GM23338 (cell line): Measurements from ENCODE around the gene SLC25A48. TPM values are rescaled to one million over a fixed set of nuclear protein-coding genes. Genes with fewer than 3 reads are reported as not detected.
"Not testable (repeated sequence)": the region's sequence is repeated elsewhere in the genome, so short reads cannot be mapped to it uniquely, and the experiment has no call there.

Experiments
- ATAC-seq: fragments of 200-7000 bp; cut with Tn5 transposase; 3 replicates; pipeline ENCODE4 v1.9.1; 2020
- DNase-seq: peaks from one replicate; pipeline ENCODE4 v3.0.0-alpha.2; 2015; ENCODE audit warnings: low spot score
- H2AFZ ChIP-seq: fragments of 200-600 bp; sonication (generic); 2 replicates; pipeline ENCODE4 v1.8.0; 2016; ENCODE audit warnings: antibody characterized with exemption, mild to moderate bottlenecking, moderate library complexity
- H3F3A ChIP-seq: fragments of 200-600 bp; sonication (generic); replicated peaks from 2 replicates; pipeline ENCODE4 v1.8.0; 2017; ENCODE audit warnings: antibody characterized with exemption, mixed run types, low read depth
- H3K27ac ChIP-seq: fragments of 200-600 bp; sonication (generic); 2 replicates; pipeline ENCODE4 v1.6.1; 2016; ENCODE audit warnings: low read depth
- H3K27me3 ChIP-seq: fragments of 200-600 bp; sonication (generic); 2 replicates; pipeline ENCODE4 v1.8.0; 2016; ENCODE audit warnings: mild to moderate bottlenecking, mixed run types, moderate library complexity; ENCODE audit not compliant: insufficient read depth
- H3K36me3 ChIP-seq: fragments of 200-600 bp; sonication (generic); 2 replicates; pipeline ENCODE4 v1.8.0; 2016; ENCODE audit warnings: mild to moderate bottlenecking; ENCODE audit not compliant: insufficient read depth
- H3K4me1 ChIP-seq: fragments of 200-600 bp; sonication (generic); 2 replicates; pipeline ENCODE4 v1.8.0; 2016; ENCODE audit warnings: mild to moderate bottlenecking, moderate library complexity; ENCODE audit not compliant: insufficient read depth
- H3K4me2 ChIP-seq: fragments of 200-600 bp; sonication (generic); 2 replicates; pipeline ENCODE4 v1.7.1; 2017; ENCODE audit warnings: mixed run types
- H3K4me3 ChIP-seq: fragments of 200-600 bp; sonication (generic); 2 replicates; pipeline ENCODE4 v1.6.1; 2016; ENCODE audit warnings: mixed run types
- H3K79me2 ChIP-seq: fragments of 200-600 bp; sonication (generic); replicated peaks from 2 replicates; pipeline ENCODE4 v1.8.0; 2017; ENCODE audit warnings: mild to moderate bottlenecking; ENCODE audit not compliant: insufficient read depth
- H3K9me2 ChIP-seq: fragments of 200-600 bp; sonication (generic); 2 replicates; pipeline ENCODE4 v1.8.0; 2017; ENCODE audit not compliant: insufficient read depth
- H4K20me1 ChIP-seq: fragments of 200-600 bp; sonication (generic); replicated peaks from 2 replicates; pipeline ENCODE4 v1.8.0; 2017; ENCODE audit warnings: mild to moderate bottlenecking; ENCODE audit not compliant: insufficient read depth
- H3K27ac Mint-ChIP-seq: 2 replicates; pipeline ENCODE4 v1.8.0; 2020; ENCODE audit warnings: inconsistent platforms, mild to moderate bottlenecking, moderate library complexity, mixed read lengths
- H3K27me3 Mint-ChIP-seq: 3 replicates; pipeline ENCODE4 v1.8.0; 2022; ENCODE audit warnings: low read depth, mild to moderate bottlenecking, moderate library complexity, mixed read lengths, inconsistent platforms; ENCODE audit not compliant: insufficient read depth, poor library complexity
- H3K36me3 Mint-ChIP-seq: 3 replicates; pipeline ENCODE4 v1.8.0; 2021; ENCODE audit warnings: low read depth, mild to moderate bottlenecking, inconsistent platforms, moderate library complexity, mixed read lengths
- H3K4me1 Mint-ChIP-seq: 3 replicates; pipeline ENCODE4 v1.8.0; 2020; ENCODE audit warnings: mild to moderate bottlenecking, inconsistent platforms, mixed read lengths
- H3K4me3 Mint-ChIP-seq: 3 replicates; pipeline ENCODE4 v1.8.0; 2021; ENCODE audit warnings: moderate library complexity, mild to moderate bottlenecking, inconsistent platforms, mixed read lengths
- H3K9me3 Mint-ChIP-seq: 3 replicates; pipeline ENCODE4 v1.8.0; 2020; ENCODE audit warnings: moderate library complexity, mild to moderate bottlenecking, inconsistent platforms, mixed read lengths
- CREB1 ChIP-seq: fragments of 250-450 bp; sonication (Bioruptor Pico); IDR thresholded peaks from 2 replicates; pipeline ENCODE4 v1.5.0; 2020; ENCODE audit warnings: low read depth, mild to moderate bottlenecking, moderate library complexity
- CTCF ChIP-seq, 2 experiments: fragments of 200-600 bp in 1 of 2; sonication (generic) in 1 of 2; conservative IDR thresholded peaks; 2 replicates each; pipeline versions ENCODE4 v1.5.1 to v1.6.1; 2016 to 2017; ENCODE audit warnings: antibody characterized with exemption in 2 of 2, low read depth in 2 of 2, mild to moderate bottlenecking in 2 of 2, moderate library complexity in 1 of 2
- EZH2 ChIP-seq: fragments of 200-600 bp; sonication (generic); IDR thresholded peaks from one replicate; pipeline ENCODE4 v1.8.0; 2017; ENCODE audit warnings: antibody characterized with exemption, mild to moderate bottlenecking, low read depth; ENCODE audit not compliant: unreplicated experiment
- JUNB ChIP-seq: IDR thresholded peaks from one replicate; pipeline ENCODE4 v1.6.1; 2016; ENCODE audit warnings: antibody characterized with exemption; ENCODE audit not compliant: unreplicated experiment
- NANOG ChIP-seq: IDR thresholded peaks from 2 replicates; pipeline ENCODE4 v1.6.1; 2016; ENCODE audit warnings: antibody characterized with exemption, borderline replicate concordance
- POLR2AphosphoS5 ChIP-seq: IDR thresholded peaks from 2 replicates; pipeline ENCODE4 v1.6.1; 2016; ENCODE audit warnings: antibody characterized with exemption, low read depth
- REST ChIP-seq: IDR thresholded peaks from one replicate; pipeline ENCODE4 v1.6.1; 2018; ENCODE audit warnings: antibody characterized with exemption; ENCODE audit not compliant: unreplicated experiment
- STAT1 ChIP-seq: IDR thresholded peaks from one replicate; pipeline ENCODE4 v1.6.1; 2016; ENCODE audit warnings: antibody characterized with exemption; ENCODE audit not compliant: unreplicated experiment
- ZNF462 ChIP-seq: fragments of 250-450 bp; sonication (Bioruptor Pico); IDR thresholded peaks from 2 replicates; pipeline ENCODE4 v1.5.0; 2020; ENCODE audit warnings: mild to moderate bottlenecking, moderate library complexity
- polyA plus RNA-seq: library from polyadenylated mRNA; unstranded; fragments of >200 nt; fragmentation: Nextera tagmentation; extraction: Ambion mirVana; gene quantifications from 2 replicates; pipeline ENCODE4 v1.2.1, GENCODE V29; 2016
- total RNA-seq: library from RNA; depleted of rRNA; stranded (reverse); fragments of >200 nt; shearing (Covaris generic); gene quantifications from 2 replicates; pipeline ENCODE4 v1.2.3, GENCODE V29; 2014

Gene SLC25A48
- total and polyA plus RNA-seq, 2 experiments from 2014 or later, result 1.1 to 1.5 TPM

- H3K4me2 ChIP-seq, H3K9me2 ChIP-seq, H3K36me3 ChIP-seq, H3F3A ChIP-seq, H3K4me3 Mint-ChIP-seq, H4K20me1 ChIP-seq, DNase-seq, H3K4me3 ChIP-seq, H3K27ac ChIP-seq, H3K27ac Mint-ChIP-seq, H3K4me1 ChIP-seq, H2AFZ ChIP-seq, H3K4me1 Mint-ChIP-seq, ATAC-seq, H3K79me2 ChIP-seq: not testable (repeated sequence)
- H3K27me3 ChIP-seq, result peaks cover 34% of the 10 kb centered on the region
- H3K9me3 Mint-ChIP-seq, result peaks cover 25% of the 10 kb centered on the region
- H3K36me3 Mint-ChIP-seq, result peaks cover 12% of the 10 kb centered on the region; the same call in 2 of the 3 replicates
- peaks cover 24% of the 10 kb centered on the region for H3K27me3 Mint-ChIP-seq
Measured at GRCh38 chr5:135838395-135838794, 3.9 kb downstream of the SLC25A48 start.

GRCh38 chr5:135839566-135839965 is 5.1 kb downstream of the SLC25A48 start:
- no peaks in the 10 kb centered on the region for H3F3A ChIP-seq
- H3K4me1 Mint-ChIP-seq, result no peaks in the 10 kb centered on the region
- DNase-seq (no peak), ATAC-seq (no peak)
- no peak overlapping the region for H3K27ac ChIP-seq
- H3K4me1 ChIP-seq, result no peaks in the 10 kb centered on the region; the same call in 1 of the 2 replicates
- no peak overlapping the region for H2AFZ ChIP-seq
- H3K27ac Mint-ChIP-seq, result no peak overlapping the region
- no peak overlapping the region for H3K4me3 ChIP-seq
- H4K20me1 ChIP-seq, result no peaks in the 10 kb centered on the region
- TF ChIP-seq CTCF (conservative IDR thresholded peaks at IDR 0.05; ENCODE audit: low read depth in 2 of 2) (no peak), CREB1 (CRISPR knock-in tag) (no peak), POLR2AphosphoS5 (no peak), JUNB (no peak), ZNF462 (CRISPR knock-in tag) (no peak), STAT1 (no peak), REST (no peak), NANOG (no peak), EZH2 (no peak)
- H3K36me3 Mint-ChIP-seq, result peaks cover 12% of the 10 kb centered on the region; the same call in 2 of the 3 replicates
- H3K4me2 ChIP-seq, result no peak overlapping the region
- no peaks in the 10 kb centered on the region for H3K79me2 ChIP-seq
- no peak overlapping the region for H3K4me3 Mint-ChIP-seq
- peaks cover 14% of the 10 kb centered on the region for H3K27me3 Mint-ChIP-seq
- no peaks in the 10 kb centered on the region for H3K36me3 ChIP-seq
- H3K27me3 ChIP-seq, result peaks cover 24% of the 10 kb centered on the region
- H3K9me3 Mint-ChIP-seq, result peaks cover 25% of the 10 kb centered on the region
- peaks cover 3% of the 10 kb centered on the region; the same call in 1 of the 2 replicates for H3K9me2 ChIP-seq
